ENCODE results near the gene CD4. TPM values are rescaled to one million over a fixed set of nuclear protein-coding genes. Genes with fewer than 3 reads are reported as not detected.

Gene CD4
- total RNA-seq, 1 experiment from 2014 or later, result not detected

DNA sequence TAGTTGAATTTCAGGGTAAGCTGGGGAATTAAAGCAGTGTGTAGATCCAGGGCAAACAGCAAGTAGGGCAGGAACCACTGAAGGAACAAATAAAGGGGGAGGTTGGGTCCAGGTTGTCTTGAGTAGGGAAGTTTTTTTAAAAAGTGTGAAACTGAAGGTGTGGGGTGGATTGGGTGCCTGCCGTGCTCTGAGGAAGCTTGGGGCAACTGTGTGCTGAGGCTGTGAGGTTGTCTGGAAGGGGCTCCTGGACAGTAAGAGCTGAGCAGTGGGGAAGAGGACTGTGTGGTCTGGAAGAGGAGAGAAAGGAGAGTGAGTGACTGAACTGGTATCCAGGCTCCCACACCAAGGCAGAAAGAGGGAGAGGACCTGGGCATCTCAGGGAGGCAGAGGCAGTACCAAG is 21.4 kb downstream of the CD4 start:
- no peak for DNase-seq (ENCODE audit: low read depth)

DNA sequence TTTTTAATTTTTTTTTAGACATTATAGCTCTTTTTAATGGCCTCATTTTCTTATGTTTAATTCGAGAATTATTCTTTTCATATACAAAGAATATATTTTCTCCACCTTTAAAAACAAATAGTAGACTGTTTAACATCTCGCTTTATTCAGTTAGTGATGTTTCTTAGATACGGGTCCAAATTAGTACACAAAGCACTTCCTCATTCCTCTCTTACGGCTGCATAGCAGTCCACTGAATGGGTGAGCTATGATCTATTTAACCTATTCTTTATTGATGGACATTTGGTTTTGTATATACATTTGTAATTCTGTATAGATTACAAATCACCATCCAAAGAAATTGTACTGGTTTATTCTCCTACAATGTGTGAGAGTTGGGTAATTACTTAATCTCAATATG is 24.0 kb downstream of the CD4 start:
- no peak for DNase-seq (ENCODE audit: low read depth)

DNA sequence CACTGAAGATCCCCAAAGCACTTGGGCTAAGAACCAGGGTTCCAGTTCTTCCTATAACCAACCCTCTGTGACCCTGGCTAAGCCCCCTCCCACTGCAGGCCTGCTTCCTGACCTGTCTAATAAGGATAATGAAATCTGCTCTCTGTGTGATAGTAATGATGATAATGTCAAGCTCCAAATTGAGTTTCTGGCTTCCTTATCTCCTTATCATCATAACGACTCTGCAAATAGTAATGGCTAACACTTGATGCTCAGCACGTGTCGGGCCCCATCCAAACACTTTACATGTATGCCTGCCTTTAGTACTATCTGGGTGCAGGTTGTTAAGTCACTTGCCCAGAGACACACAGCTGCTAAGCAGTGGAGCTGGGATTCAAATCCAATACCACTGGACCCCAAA is 27.3 kb downstream of the CD4 start:
- DNase-seq (ENCODE audit: low read depth), result no peak

DNA sequence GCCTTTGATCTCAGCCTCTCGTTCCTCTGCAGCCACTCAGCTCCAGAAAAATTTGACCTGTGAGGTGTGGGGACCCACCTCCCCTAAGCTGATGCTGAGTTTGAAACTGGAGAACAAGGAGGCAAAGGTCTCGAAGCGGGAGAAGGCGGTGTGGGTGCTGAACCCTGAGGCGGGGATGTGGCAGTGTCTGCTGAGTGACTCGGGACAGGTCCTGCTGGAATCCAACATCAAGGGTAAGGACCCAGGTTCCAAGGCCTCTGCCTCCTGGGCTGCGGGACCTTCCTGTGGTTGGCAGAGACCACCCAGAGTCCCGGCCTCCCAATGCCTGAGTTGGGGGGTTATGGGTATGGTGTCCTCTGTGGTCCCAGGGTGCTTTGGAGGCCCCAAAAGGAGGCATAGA is 27.8 kb downstream of the CD4 start:
- no peak for DNase-seq (ENCODE audit: low read depth)

DNA sequence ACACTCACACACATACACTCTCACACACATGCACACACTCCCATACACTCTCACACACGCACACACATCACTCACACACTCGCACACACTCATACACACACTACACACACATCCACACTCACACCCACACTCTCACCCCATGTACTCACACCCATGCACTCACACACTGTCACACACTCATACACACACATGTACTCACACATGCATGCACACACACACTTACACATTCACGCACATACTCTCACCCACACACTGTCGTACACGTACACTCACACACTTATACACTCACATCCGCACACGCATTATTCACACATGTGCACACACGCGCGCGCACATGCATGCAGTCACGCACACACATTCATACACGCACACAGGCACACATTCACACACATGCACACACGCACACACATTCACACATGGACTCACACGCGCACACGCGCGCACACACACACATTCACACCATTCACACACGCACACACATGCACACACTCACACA is 28.4 kb downstream of the CD4 start:
- DNase-seq (ENCODE audit: low read depth), result no peak

DNA sequence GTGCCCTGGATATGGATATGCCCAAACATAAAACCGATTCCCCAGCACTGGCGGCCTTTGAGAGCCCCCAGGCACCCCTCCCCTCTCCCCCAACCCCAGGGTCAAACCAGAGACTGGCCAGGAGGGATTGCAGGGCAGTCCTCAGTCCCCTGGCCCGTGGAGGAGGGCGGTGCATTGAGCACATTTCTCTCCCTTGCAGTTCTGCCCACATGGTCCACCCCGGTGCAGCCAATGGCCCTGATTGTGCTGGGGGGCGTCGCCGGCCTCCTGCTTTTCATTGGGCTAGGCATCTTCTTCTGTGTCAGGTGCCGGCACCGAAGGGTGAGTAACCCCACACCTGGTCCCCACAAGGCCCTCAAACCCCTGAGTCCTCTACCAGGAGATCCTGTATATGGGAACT is 28.9 kb downstream of the CD4 start:
- no peak for DNase-seq (ENCODE audit: low read depth)

DNA sequence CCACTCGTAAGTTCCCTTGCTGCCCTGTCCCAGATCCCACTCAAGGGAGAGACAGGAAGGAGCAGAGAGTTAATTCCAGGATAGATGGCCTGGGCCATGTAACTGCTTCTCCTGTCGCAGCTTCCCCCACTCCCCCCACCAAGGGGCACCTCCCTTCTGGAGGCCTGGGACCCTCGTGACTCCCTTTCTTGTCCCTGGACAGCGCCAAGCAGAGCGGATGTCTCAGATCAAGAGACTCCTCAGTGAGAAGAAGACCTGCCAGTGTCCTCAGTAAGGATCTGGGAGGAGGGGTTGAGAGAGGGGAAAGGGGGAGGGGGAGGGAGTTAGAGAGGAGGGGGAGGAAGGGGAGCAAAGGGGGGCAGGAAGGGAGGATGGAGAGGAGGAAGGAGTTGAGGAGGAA is 29.3 kb downstream of the CD4 start:
- DNase-seq (ENCODE audit: low read depth), result no peak

DNA sequence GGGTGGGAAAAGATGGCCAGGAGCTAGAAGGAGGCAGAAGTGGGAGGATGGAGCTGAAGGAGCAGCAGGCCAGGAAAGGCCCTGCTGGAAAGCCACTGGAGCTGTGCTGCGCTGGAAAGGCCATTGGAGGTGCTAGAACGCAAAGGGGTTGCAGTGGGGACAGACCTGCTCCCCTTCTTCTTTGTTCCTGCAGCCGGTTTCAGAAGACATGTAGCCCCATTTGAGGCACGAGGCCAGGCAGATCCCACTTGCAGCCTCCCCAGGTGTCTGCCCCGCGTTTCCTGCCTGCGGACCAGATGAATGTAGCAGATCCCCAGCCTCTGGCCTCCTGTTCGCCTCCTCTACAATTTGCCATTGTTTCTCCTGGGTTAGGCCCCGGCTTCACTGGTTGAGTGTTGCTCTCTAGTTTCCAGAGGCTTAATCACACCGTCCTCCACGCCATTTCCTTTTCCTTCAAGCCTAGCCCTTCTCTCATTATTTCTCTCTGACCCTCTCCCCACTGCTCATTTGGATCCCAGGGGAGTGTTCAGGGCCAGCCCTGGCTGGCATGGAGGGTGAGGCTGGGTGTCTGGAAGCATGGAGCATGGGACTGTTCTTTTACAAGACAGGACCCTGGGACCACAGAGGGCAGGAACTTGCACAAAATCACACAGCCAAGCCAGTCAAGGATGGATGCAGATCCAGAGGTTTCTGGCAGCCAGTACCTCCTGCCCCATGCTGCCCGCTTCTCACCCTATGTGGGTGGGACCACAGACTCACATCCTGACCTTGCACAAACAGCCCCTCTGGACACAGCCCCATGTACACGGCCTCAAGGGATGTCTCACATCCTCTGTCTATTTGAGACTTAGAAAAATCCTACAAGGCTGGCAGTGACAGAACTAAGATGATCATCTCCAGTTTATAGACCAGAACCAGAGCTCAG is 30.0 kb downstream of the CD4 start:
- peak; percentile 35 for DNase-seq (ENCODE audit: low read depth)

DNA sequence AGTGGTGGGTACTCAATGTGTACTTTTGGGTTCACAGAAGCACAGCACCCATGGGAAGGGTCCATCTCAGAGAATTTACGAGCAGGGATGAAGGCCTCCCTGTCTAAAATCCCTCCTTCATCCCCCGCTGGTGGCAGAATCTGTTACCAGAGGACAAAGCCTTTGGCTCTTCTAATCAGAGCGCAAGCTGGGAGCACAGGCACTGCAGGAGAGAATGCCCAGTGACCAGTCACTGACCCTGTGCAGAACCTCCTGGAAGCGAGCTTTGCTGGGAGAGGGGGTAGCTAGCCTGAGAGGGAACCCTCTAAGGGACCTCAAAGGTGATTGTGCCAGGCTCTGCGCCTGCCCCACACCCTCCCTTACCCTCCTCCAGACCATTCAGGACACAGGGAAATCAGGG is 30.8 kb downstream of the CD4 start:
- no peak for DNase-seq (ENCODE audit: low read depth)

DNA sequence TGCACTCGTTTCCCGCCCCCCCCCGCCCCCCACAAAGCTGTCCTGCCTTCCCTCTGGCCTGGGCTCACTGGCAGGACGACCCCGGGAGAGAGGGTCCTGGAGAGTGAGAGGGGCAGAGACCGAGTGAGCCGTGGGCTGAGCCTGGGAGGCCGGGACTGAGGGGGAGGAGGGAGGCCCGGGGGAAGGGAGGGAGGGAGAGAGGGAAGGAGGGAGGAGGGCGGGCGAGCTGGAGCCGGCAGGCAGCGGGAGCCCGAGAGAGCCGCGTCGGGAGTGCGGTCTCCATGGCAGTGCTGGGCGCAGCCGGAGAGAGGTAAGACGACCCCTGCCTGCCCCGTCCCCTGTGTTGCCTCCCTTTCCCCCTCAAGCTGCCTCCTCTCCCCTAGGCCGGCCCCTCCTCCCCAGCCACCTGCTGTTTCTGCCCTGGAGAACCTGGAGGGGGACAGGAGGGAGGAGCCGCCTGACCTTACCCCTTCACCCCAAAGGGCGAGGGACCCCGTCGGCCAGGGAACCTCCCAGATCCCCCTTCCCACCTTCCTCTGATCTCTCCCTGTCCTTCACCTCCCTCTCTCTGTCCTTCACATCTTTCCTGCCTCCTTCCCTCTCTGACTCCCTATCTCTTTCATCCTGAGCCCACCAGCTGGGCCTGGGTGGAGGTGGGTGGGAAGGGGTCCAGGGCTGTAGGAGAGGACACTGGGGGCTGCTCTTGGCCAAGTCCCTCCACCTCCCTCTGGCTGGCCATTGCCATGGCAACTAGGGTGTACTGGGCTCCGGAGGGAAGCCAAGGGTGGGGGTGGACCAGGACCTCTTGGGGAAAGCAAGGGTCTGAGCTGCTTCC is 32.5 kb downstream of the CD4 start, which contains the start of gene GPR162:
GPR162 (plus strand) TSS at position 231 of the 835 bp plus-strand sequence. CDS start 2,078 bp downstream, outside the sequence.
- DNase-seq (ENCODE audit: low read depth), result no peak

DNA sequence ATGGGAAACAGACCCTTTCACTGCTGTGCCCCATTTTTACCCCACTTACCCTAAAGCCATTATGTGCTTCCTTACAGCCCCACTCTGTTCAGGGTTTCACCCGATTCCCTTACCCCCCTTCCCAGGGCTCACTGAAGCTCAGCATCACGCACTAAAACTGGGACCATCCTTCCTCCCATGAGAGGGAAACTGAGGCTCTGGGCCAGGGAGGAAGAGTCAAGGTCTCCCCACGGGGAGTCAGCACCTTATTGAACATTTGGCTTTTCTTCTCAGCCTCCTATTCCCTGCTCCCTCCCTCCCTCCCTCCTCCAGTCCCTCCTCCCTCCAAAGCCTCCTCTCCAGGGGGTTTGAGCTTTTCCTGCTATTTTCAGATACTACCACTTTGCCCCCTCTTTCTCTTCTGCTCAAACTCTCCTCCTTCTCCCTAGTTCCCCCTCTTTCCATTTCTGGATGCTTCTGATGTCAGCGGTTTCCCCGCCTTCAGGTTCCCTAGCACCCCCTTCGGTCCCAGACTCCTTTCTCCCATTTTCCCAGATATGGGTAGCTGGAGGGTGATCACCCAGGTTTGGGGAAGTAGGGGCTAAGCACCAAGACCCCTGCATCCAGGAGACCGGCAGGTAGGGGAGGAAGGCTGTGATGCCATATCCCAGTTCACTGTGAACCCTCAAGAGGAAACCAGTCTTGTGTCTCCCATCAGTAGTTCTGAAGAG is 33.3 kb downstream of the CD4 start:
- DNase-seq (ENCODE audit: low read depth), result no peak

DNA sequence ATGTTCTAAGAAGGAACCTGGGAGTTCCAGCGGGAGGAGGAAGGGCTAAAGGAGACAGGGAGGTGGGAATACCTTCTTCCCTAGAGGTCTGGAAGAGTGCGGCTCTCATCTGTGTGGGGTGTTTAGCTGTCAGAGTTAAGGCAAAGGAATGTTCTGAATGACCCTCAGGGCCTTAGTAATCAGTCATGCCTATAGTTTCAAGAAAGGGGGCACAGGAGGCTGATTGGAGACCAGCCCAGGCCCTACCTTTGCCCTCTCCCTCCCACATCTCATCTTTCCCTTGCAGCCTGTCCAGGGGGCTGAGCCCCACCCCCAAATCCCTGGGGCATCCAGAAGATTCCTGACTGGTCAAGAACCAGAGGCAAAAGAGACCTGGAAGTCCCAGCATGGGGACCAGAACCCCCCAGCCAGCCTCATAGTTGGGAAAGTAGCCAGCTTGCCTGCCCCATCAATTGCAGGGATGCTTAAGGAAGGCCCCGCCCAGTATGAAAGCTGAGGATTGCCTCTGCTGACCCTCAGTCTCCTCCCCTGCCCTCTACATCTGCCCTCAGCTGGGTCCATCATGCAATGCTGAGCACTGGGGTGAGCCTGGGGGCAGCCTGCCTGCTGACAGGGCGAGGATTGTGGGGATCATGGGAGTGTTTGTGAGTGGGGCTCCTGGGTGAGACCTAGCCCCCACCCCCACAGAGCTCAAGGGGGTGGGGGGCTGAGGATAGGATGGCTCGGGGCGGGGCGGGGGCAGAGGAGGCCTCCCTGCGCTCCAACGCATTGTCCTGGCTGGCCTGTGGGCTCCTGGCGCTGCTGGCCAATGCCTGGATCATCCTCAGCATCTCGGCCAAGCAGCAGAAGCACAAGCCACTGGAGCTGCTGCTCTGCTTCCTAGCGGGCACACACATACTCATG is 34.1 kb downstream of the CD4 start:
- DNase-seq (ENCODE audit: low read depth), result no peak

DNA sequence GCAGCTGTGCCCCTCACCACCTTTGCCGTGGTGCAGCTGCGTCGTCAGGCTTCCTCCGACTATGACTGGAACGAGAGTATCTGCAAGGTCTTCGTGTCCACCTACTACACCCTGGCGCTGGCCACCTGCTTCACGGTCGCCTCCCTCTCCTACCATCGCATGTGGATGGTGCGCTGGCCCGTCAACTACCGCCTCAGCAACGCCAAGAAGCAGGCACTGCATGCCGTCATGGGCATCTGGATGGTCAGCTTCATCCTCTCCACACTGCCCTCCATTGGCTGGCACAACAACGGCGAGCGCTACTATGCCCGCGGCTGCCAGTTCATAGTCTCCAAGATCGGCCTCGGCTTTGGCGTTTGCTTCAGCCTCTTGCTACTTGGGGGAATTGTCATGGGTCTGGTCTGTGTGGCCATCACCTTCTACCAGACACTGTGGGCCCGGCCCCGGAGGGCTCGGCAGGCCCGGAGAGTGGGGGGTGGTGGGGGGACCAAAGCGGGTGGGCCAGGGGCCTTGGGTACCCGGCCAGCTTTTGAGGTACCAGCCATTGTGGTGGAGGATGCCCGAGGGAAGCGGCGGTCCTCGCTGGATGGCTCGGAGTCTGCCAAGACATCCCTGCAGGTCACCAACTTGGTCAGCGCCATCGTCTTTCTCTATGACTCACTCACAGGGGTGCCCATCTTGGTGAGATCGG is 34.9 kb downstream of the CD4 start:
- DNase-seq (ENCODE audit: low read depth), result no peak

DNA sequence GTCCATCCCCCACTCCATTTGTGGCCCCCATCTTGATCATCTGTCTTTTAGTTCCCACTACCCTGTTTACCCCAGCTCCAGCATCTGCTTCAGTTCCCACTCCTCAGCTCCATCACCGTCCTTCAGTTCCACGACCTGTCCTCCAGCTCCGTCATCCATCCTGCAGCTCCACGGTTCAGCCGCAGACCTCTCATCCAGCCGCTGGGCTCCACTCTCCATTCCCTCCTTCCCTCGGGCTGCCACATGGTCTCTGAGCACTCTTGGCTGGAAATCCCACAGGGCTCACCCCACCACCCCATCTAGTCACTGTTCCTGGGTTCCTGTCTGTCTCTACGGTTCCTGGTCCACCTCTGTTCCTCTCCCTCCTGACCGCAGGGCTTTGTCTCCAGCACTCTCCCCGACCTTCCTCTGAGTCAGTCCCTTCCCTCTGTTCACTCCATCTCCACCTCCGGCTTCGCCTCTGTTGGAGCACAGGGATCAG is 35.6 kb downstream of the CD4 start:
- peak; percentile 65 for DNase-seq (ENCODE audit: low read depth)

DNA sequence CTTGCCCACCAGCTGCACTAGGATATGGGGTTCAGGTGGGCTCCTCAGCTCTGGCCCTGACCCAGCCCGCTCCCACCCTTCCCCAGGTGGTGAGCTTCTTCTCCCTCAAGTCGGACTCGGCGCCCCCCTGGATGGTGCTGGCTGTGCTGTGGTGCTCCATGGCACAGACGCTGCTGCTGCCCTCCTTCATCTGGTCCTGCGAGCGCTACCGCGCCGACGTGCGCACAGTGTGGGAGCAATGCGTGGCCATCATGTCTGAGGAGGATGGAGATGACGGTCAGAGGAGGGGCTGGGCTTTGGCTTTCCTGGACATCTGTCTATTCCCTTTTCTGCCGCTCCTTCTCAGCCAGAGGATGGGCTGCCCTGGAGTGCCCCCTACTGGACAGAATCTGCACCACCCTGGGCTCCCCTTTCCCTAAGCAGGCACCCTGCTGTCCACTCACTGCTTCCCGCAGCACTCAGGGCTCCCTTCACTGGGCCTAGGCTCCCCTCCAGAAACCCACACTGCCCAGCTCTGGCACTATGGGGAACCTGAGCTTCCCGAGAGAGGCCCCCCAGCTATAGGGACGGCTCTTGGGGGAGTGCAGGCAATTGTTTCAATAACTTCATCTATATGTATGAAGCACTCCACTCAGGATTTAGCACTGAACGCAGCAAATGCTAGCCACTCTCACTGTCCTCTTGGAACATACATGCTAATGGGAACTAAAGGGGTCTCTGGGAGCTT is 36.2 kb downstream of the CD4 start:
- DNase-seq (ENCODE audit: low read depth), result peak; percentile 89

DNA sequence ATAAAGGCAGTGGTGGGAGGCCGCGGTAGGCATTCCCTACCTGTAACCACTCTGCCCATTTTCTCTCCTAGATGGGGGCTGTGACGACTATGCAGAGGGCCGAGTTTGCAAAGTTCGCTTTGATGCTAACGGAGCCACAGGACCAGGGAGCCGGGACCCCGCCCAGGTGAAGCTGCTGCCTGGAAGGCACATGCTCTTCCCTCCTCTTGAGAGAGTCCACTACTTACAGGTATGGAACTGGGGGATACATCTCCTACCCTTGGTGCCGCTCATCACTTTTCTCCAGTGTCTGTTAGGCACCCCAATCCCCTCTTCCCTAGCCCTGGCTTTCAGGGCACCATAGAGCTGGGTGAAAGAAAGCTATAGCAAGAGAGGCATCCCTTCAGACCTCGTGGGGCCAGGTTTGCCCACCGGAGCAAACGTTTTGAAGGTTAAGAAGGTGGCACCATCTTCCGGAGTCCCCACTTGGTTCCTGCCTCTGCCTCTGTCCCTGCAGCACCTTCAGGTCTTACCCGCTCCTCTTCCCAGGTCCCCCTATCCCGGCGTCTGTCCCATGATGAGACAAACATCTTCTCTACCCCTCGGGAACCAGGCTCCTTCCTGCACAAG is 36.9 kb downstream of the CD4 start:
- DNase-seq (ENCODE audit: low read depth), result no peak

DNA sequence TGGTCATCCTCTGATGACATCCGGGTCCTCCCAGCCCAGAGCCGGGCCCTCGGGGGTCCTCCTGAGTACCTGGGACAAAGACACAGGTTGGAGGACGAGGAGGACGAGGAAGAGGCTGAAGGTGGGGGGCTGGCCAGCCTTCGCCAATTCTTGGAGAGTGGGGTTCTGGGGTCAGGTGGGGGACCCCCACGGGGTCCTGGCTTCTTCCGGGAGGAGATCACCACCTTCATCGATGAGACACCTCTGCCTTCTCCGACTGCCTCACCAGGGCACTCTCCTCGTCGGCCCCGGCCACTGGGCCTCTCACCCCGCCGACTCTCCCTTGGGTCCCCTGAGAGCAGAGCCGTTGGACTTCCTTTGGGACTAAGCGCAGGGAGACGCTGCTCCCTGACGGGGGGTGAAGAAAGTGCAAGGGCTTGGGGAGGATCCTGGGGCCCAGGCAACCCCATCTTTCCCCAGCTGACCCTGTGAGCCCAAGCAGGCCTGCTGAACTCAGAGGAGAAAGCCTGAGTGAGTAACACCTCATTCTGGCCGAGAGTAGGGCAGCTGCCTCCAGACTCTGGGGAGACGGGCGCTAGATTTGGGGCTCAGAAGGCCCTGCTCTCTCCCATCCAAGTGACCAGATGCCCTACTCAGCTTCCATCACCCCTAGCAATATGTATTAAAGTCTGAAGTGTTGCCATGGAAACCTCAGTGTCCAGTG is 37.6 kb downstream of the CD4 start:
- DNase-seq (ENCODE audit: low read depth), result no peak

DNA sequence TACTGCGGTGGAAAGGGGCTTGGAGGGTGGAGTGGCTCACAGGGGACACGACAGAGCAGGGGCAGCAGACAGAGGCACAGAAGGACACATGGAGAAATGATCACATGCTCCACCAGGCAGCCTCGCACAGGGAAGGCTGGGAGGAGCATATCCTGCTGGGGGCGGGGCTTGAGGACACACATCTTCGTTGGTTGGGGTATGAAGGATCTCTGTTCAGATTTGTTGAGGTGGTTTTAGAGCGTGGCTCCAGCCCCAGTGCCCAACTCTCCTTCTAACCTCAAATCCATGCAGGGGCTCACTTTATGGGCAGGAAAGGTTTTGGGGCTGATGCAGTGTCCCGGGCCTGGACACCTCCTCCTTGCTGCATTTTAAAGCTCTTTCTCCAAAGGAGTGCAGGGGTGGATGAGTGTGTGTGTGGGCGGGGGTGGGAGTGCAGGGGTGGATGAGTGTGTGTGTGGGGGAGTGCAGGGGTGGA is 38.1 kb downstream of the CD4 start:
- DNase-seq (ENCODE audit: low read depth), result peak; percentile 86

Data from HT1080 (cell line).